Measurements from ENCODE around the gene THAP10. TPM values are rescaled to one million over a fixed set of nuclear protein-coding genes. Genes with fewer than 3 reads are reported as not detected.
"Not testable (repeated sequence)": the region's sequence is repeated elsewhere in the genome, so short reads cannot be mapped to it uniquely, and the experiment has no call there.

THAP10 gene
- total and polyA plus RNA-seq, 2 experiments from 2014 or later = 5.9 to 6.4 TPM

DNA sequence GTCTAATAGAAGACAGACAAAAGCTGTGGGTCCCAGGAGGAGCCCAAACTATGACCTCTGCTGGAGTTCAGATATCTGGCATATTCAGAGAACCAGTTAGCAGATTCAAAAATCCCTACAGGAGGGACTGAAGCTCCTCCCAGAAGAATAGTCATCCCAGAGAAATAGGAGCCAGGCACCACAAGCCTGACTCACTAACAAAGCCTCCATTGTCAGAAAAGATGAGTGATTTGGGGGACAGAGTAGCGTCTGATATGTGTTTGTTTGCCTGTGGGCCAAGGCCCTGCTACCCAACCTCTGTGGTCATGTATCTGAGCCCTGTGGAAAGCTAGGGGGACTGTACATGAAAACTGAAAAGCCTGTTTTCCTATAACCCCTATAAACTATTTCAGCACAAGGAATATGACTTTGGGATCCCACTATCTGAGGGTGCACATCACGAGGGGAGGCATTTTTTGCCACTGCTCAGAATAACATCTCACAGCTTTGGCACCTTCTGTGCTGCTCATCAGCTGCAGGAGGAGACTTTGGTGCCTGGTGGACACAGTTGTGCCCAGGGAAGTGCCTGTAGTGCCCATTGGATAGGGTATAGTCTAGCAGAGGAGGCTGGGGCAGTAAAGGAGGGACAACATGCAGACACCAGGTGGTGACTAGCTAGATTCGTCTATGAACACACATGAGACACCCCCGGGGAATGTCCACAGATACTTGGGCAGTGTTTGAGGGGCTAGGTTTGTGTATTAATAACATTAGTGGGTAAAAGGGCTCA is 28.6 kb downstream of the THAP10 start:
- in situ Hi-C loops (cut with MboI) = no loop called here
- Histone ChIP-seq H3F3A (ENCODE audit: insufficient read depth) (peaks cover 33% of the 10 kb centered on the region), H3K9me2 (ENCODE audit: insufficient read depth) (no peaks in the 10 kb centered on the region), H3K4me2 (ENCODE audit: unreplicated experiment) (peak overlapping the region; percentile 46), H3K36me3 (ENCODE audit: low read depth) (no peaks in the 10 kb centered on the region), H2AFZ (peak overlapping the region; percentile 30; the same call in 1 of the 2 replicates), H3K27ac (peak overlapping the region; percentile 88), H3K79me2 (ENCODE audit: insufficient read depth) (no peaks in the 10 kb centered on the region), H3K27me3 (replicated peaks; ENCODE audit: insufficient read depth) (no peaks in the 10 kb centered on the region), H4K20me1 (ENCODE audit: insufficient read depth) (no peaks in the 10 kb centered on the region), H3K4me3 (peak overlapping the region; percentile 22; the same call in 1 of the 2 replicates), H3K9ac (peak overlapping the region; percentile 54), H3K9me3 (ENCODE audit: low read depth) (no peaks in the 10 kb centered on the region), H3K4me1 (ENCODE audit: insufficient read depth) (peaks cover 37% of the 10 kb centered on the region)
- 4 to 9% methylated on average over 4 of the region's 4 CpGs for WGBS, 2 experiments (ENCODE audit: low coverage in 1 of 2, low lambda C conversion rate in 2 of 2, missing lambda C conversion rate in 2 of 2)
- DNase-seq = peak; percentile 92
- TF ChIP-seq EZH2phosphoT487 (IDR thresholded peaks at IDR 0.05; ENCODE audit: insufficient read depth, low read depth) (no peak), EZH2 (IDR thresholded peaks at IDR 0.05; ENCODE audit: insufficient read depth, poor library complexity, severe bottlenecking) (no peak)

DNA sequence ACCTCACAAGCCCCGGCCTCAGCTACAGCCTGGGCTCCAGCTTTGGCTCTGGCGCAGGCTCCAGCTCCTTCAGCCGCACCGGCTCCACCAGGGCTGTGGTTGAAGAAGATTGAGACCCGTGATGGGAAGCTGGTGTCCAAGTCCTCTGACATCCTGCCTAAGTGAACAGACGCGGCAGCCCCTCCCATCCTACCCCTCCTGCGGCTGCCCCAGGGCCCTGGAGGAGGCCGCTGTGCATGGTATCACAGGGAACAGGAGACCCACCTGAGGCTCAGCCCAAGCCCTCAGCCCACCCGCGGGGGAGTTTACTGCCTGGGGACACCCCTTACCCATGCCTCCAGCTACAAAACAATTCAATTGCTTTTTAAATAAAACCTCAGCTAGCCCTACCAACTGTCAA is 32.2 kb downstream of the THAP10 start:
- Histone ChIP-seq H3K27me3 (replicated peaks; ENCODE audit: insufficient read depth) (no peaks in the 10 kb centered on the region), H3F3A (ENCODE audit: insufficient read depth) (peaks cover 52% of the 10 kb centered on the region), H3K9me3 (ENCODE audit: low read depth) (no peaks in the 10 kb centered on the region), H3K9me2 (ENCODE audit: insufficient read depth) (no peaks in the 10 kb centered on the region), H3K27ac (no peak overlapping the region), H3K9ac (no peak overlapping the region), H3K36me3 (ENCODE audit: low read depth) (no peaks in the 10 kb centered on the region), H3K4me1 (ENCODE audit: insufficient read depth) (peaks cover 46% of the 10 kb centered on the region), H3K4me2 (ENCODE audit: unreplicated experiment) (no peak overlapping the region), H4K20me1 (ENCODE audit: insufficient read depth) (no peaks in the 10 kb centered on the region), H3K79me2 (ENCODE audit: insufficient read depth) (no peaks in the 10 kb centered on the region), H2AFZ (no peak overlapping the region), H3K4me3 (no peak overlapping the region)
- WGBS, 2 experiments (ENCODE audit: low coverage in 1 of 2, low lambda C conversion rate in 2 of 2, missing lambda C conversion rate in 2 of 2) = 71 to 82% methylated on average over 10 to 11 of the region's 11 CpGs
- in situ Hi-C loops (cut with MboI) = no loop called here
- no peak for DNase-seq
- TF ChIP-seq EZH2phosphoT487 (IDR thresholded peaks at IDR 0.05; ENCODE audit: insufficient read depth, low read depth) = no peak
- no peak for TF ChIP-seq EZH2 (IDR thresholded peaks at IDR 0.05; ENCODE audit: insufficient read depth, poor library complexity, severe bottlenecking)

DNA sequence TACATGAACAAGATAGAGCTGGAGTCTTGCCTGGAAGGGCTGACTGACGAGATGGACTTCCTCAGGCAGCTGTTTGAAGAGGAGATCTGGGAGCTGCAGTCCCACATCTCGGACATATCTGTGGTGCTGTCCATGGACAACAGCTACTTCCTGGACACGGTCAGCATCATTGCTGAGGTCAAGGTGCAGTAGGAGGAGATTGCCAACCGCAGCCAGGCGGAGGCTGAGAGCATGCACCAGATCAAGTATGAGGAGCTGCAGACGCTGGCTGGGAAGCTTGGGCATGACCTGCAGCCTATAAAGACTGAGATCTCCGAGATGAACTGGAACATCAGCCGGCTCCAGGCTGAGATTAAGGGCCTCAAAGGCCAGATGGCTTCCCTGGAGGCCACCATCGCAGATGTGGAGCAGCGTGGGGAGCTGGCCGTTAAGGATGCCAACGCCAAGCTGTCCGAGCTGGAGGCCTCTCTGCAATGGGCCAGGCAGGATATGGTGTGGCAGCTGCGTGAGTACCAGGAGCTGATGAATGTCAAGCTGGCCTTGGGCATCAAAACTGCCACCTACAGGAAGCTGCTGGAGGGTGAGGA is 32.8 kb downstream of the THAP10 start:
- 90 to 94% methylated on average over 14 of the region's 14 CpGs for WGBS, 2 experiments (ENCODE audit: low coverage in 1 of 2, low lambda C conversion rate in 2 of 2, missing lambda C conversion rate in 2 of 2)
- Histone ChIP-seq H3K9me2 (ENCODE audit: insufficient read depth) (no peaks in the 10 kb centered on the region), H2AFZ (no peak overlapping the region), H3K27ac (no peak overlapping the region), H3F3A (ENCODE audit: insufficient read depth) (peaks cover 55% of the 10 kb centered on the region), H3K4me2 (ENCODE audit: unreplicated experiment) (no peak overlapping the region), H3K9me3 (ENCODE audit: low read depth) (no peaks in the 10 kb centered on the region), H3K27me3 (replicated peaks; ENCODE audit: insufficient read depth) (no peaks in the 10 kb centered on the region), H4K20me1 (ENCODE audit: insufficient read depth) (no peaks in the 10 kb centered on the region), H3K4me3 (no peak overlapping the region), H3K79me2 (ENCODE audit: insufficient read depth) (no peaks in the 10 kb centered on the region), H3K9ac (no peak overlapping the region), H3K36me3 (ENCODE audit: low read depth) (no peaks in the 10 kb centered on the region), H3K4me1 (ENCODE audit: insufficient read depth) (peaks cover 50% of the 10 kb centered on the region)
- no peak for TF ChIP-seq EZH2phosphoT487 (IDR thresholded peaks at IDR 0.05; ENCODE audit: insufficient read depth, low read depth)
- TF ChIP-seq EZH2 (IDR thresholded peaks at IDR 0.05; ENCODE audit: insufficient read depth, poor library complexity, severe bottlenecking) = no peak
- in situ Hi-C loops (cut with MboI) = no loop called here
- DNase-seq = no peak

DNA sequence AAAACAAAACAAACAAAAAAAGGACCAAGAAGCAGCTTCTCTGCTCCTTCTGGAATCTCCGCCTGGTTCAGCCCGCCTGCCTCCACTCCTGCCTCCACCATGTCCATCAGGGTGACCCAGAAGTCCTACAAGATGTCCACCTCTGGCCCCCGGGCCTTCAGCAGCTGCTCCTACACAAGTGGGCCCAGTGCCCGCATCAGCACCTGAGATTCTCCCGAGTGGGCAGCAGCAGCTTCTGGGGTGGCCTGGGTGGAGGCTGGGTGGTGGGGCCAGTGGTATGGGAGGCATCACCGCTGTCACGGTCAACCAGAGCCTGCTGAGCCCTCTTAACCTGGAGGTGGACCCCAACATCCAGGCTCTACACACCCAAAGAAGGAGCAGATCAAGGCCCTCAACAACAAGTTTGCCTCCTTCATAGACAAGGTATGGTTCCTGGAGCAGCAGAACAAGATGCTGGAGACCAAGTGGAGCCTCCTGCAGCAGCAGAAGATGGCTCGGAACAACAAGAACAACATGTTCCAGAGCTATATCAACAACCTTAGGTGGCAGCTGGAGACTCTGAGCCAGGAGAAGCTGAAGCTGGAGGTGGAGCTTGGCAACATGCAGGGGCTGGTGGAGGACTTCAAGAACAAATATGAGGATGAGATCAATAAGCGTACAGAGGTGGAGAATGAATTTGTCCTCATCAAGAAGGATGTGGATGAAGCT is 33.5 kb downstream of the THAP10 start:
- H3K9me3 ChIP-seq (ENCODE audit: low read depth); H3K9ac ChIP-seq; H3K79me2 ChIP-seq (ENCODE audit: insufficient read depth); H3K36me3 ChIP-seq (ENCODE audit: low read depth); H3K4me2 ChIP-seq (ENCODE audit: unreplicated experiment); H3K27ac ChIP-seq; DNase-seq; in situ Hi-C loops (cut with MboI); H4K20me1 ChIP-seq (ENCODE audit: insufficient read depth); H3K27me3 ChIP-seq (replicated peaks; ENCODE audit: insufficient read depth); H2AFZ ChIP-seq; H3K4me3 ChIP-seq; H3K9me2 ChIP-seq (ENCODE audit: insufficient read depth): not testable (repeated sequence)
- peaks cover 51% of the 10 kb centered on the region for H3F3A ChIP-seq (ENCODE audit: insufficient read depth)
- 87 to 91% methylated on average over 9 of the region's 9 CpGs for WGBS, 2 experiments (ENCODE audit: low coverage in 1 of 2, low lambda C conversion rate in 2 of 2, missing lambda C conversion rate in 2 of 2)
- peaks cover 45% of the 10 kb centered on the region for H3K4me1 ChIP-seq (ENCODE audit: insufficient read depth)
